CD8-positive, alpha-beta memory T cell (primary cell): ENCODE data around the gene PRKCZ. TPM values are rescaled to one million over a fixed set of nuclear protein-coding genes. Genes with fewer than 3 reads are reported as not detected.
A peak's percentile ranks its signal among the peaks of the same experiment; 100 is the strongest.

Experiments
- CTCF ChIA-PET: fragments of 350-600 bp; sonication (Branson Sonifier 250); formaldehyde crosslinking; loops from one replicate; lab custom pipeline; 2021; ENCODE audit warnings: antibody characterized with exemption; lab: Charles Lee
- POLR2A ChIA-PET: fragments of 350-600 bp; sonication (Branson Sonifier 250); formaldehyde crosslinking; loops from one replicate; lab custom pipeline; 2021; ENCODE audit warnings: antibody characterized with exemption; lab: Charles Lee
- DNase-seq, 5 donors: peaks; one replicate each; pipeline versions ENCODE4 v3.0.0 to v3.0.0-alpha.2; 2020 to 2022; ENCODE audit warnings: mixed read lengths in 1 of 5
- H3K27ac ChIP-seq: one replicate; pipeline ENCODE4 v1.7.0; 2013; ENCODE audit warnings: low read depth, mild to moderate bottlenecking, low read length, moderate library complexity
- H3K27me3 ChIP-seq: 2 replicates; pipeline ENCODE4 v1.7.0; 2013; ENCODE audit warnings: low read length, mild to moderate bottlenecking; ENCODE audit not compliant: insufficient read depth, poor library complexity, severe bottlenecking
- H3K36me3 ChIP-seq: 2 replicates; pipeline ENCODE4 v1.7.0; 2013; ENCODE audit warnings: mild to moderate bottlenecking, low read length, moderate library complexity; ENCODE audit not compliant: insufficient read depth
- H3K4me1 ChIP-seq: 2 replicates; pipeline ENCODE4 v1.7.0; 2013; ENCODE audit warnings: mild to moderate bottlenecking, low read length, moderate library complexity; ENCODE audit not compliant: insufficient read depth
- H3K4me3 ChIP-seq: 2 replicates; pipeline ENCODE4 v1.7.0; 2013; ENCODE audit warnings: mild to moderate bottlenecking, low read length
- H3K9me3 ChIP-seq: 2 replicates; pipeline ENCODE4 v1.7.0; 2013; ENCODE audit warnings: mild to moderate bottlenecking, low read length
- H3K27ac Mint-ChIP-seq, 8 donors: one replicate each; pipeline ENCODE4 v1.8.0; 2020 to 2021; ENCODE audit warnings: mixed read lengths in 8 of 8, mild to moderate bottlenecking in 6 of 8, inconsistent platforms in 3 of 8, moderate library complexity in 3 of 8
- H3K27me3 Mint-ChIP-seq, 2 donors: one replicate each; pipeline ENCODE4 v1.8.0; 2020 to 2021; ENCODE audit warnings: mixed read lengths in 2 of 2, mild to moderate bottlenecking in 1 of 2, moderate library complexity in 1 of 2
- H3K36me3 Mint-ChIP-seq, 3 donors: one replicate each; pipeline ENCODE4 v1.8.0; 2020 to 2021; ENCODE audit warnings: mixed read lengths in 3 of 3, inconsistent platforms in 1 of 3, mild to moderate bottlenecking in 1 of 3
- H3K4me1 Mint-ChIP-seq, 3 donors: one replicate each; pipeline ENCODE4 v1.8.0; 2020 to 2021; ENCODE audit warnings: mixed read lengths in 3 of 3, inconsistent platforms in 1 of 3, mild to moderate bottlenecking in 1 of 3
- H3K4me3 Mint-ChIP-seq, 7 donors: one replicate each; pipeline ENCODE4 v1.8.0; 2020 to 2021; ENCODE audit warnings: mixed read lengths in 7 of 7, mild to moderate bottlenecking in 6 of 7, moderate library complexity in 4 of 7, inconsistent platforms in 2 of 7
- H3K9me3 Mint-ChIP-seq, 5 donors: one replicate each; pipeline ENCODE4 v1.8.0; 2020 to 2022; ENCODE audit warnings: mixed read lengths in 5 of 5, mild to moderate bottlenecking in 3 of 5, moderate library complexity in 2 of 5, inconsistent platforms in 1 of 5
- polyA plus RNA-seq: library from polyadenylated mRNA; unstranded; fragments of 300-500 nt; fragmentation: Illumina TruSeq; gene quantifications from one replicate; pipeline ENCODE4 v1.2.3, GENCODE V29; 2021
- total RNA-seq, 2 experiments: library from RNA; stranded (reverse); gene quantifications; one replicate each; pipeline ENCODE4 v1.2.3, GENCODE V29; 2021

Gene PRKCZ
- total and polyA plus RNA-seq, 3 experiments from 2014 or later = 13.8 to 17.4 (median 15.4) TPM

DNA sequence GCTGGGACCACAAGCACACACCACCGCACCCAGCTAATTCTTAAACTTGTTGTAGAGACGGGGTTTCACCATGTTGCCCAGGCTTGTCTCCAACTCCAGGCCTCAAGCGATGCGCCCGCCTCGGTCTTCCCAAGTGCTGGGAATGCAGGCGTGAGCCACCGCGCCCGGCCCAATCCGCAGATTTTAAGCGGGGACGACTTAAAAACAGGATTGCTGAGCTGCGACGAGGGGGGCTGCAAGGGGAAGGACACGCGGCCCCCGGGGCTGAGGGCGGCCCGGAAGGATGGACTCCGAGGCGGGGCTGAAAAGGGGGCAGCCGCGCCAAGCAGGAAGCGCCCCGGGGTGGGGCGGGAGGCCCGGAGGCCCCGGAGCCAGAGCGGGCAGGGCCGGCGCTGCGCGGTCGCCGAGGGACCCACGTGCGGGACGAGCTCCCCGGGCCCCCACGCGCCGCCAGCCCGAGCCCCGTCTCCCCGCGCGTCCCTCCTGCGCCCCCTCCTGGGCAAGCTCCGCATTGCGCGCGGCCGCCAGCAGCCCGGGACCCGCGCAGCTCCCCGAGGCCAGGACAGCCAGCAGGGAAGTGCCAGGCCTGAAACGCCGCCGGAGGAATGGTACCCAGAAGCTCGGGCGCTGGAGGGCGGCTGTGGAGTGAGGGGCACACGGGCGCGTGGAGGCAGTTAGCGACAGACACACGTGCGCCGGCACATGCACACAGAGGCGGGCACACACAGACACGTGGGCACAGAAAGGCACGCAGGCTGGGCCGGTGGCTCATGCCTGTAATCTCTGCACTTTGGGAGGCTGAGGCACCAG lies 5.5 kb upstream of the PRKCZ start:
- H3K4me3 ChIP-seq = no peak overlapping the region
- no peaks in the 10 kb centered on the region for H3K9me3 Mint-ChIP-seq
- no peaks in the 10 kb centered on the region for H3K27me3 ChIP-seq
- H3K4me1 Mint-ChIP-seq = peaks cover 14 to 26% (median 19%) of the 10 kb centered on the region in 3 donors
- no peaks in the 10 kb centered on the region for H3K9me3 ChIP-seq
- peak overlapping the region; percentile 13 to 65 (median 53) for H3K4me3 Mint-ChIP-seq
- peak; percentile 79 to 84 (median 79) for DNase-seq
- no peak overlapping the region for H3K27ac ChIP-seq
- POLR2A ChIA-PET = no interaction called here
- peaks cover 16% of the 10 kb centered on the region for H3K4me1 ChIP-seq
- CTCF ChIA-PET = interaction anchor here (0.7 to 2.7 kb wide), 31 partner anchors 9 to 430 kb away, joined by 3 to 27 read pairs (median 4); partner anchors contain the start of genes CALML6 and TMEM52
- H3K27me3 Mint-ChIP-seq = peaks cover 4 to 8% of the 10 kb centered on the region in 2 donors
- no peaks in the 10 kb centered on the region for H3K36me3 Mint-ChIP-seq
- H3K36me3 ChIP-seq = no peaks in the 10 kb centered on the region
- peak overlapping the region in 2 of 8 donors; percentile 21 to 29 for H3K27ac Mint-ChIP-seq

DNA sequence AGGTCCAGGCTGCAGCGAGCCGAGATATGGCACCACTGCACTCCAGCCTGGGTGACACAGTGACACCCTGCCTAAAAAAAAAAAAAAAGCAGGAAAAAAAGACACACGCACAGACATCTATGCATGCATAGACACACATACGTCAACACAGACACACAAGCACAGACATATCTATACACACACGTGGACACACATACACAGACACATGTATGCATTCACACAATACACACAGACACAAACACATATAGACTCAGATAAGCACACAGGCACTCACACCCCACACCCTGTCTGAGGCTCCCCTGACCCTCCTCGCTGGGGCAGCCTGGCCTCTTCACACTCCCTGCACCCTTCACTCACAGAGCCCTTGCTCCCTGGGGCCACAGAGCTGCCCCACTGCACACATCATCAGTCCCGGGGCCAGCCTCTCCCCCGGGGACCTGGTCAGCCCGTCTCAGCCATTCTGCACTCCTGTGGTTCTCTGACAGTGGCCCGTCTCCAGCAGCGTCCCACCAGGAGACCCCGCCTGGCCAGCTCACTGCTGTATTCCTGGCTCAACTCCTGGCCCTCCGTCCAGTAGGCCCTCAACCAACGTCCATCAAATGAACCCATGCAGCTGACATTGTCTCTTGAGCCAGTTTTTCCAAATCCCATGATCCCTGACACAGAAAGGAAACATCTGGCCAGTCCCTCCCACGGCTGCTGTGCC lies 4.6 kb upstream of the PRKCZ start:
- Histone ChIP-seq H3K9me3 (no peaks in the 10 kb centered on the region), H3K27ac (no peak overlapping the region), H3K4me3 (no peak overlapping the region), H3K36me3 (no peaks in the 10 kb centered on the region), H3K27me3 (no peaks in the 10 kb centered on the region), H3K4me1 (peaks cover 16% of the 10 kb centered on the region)
- Mint-ChIP-seq H3K4me1 (peaks cover 14 to 26% (median 19%) of the 10 kb centered on the region in 3 donors), H3K27me3 (peaks cover 4 to 8% of the 10 kb centered on the region in 2 donors), H3K27ac (peak overlapping the region in 1 of 8 donors; percentile 92), H3K36me3 (no peaks in the 10 kb centered on the region), H3K4me3 (peak overlapping the region; percentile 13 to 71 (median 34)), H3K9me3 (no peaks in the 10 kb centered on the region)
- POLR2A ChIA-PET = interaction anchor here (1.1 kb wide), 1 partner anchor 11 kb away, joined by 3 read pairs; no protein-coding TSS in a partner anchor
- no peak for DNase-seq
- CTCF ChIA-PET = interaction anchor here (1.1 to 2.7 kb wide), 21 partner anchors 8 to 431 kb away, joined by 3 to 27 read pairs (median 4); partner anchors contain the start of gene CALML6

DNA sequence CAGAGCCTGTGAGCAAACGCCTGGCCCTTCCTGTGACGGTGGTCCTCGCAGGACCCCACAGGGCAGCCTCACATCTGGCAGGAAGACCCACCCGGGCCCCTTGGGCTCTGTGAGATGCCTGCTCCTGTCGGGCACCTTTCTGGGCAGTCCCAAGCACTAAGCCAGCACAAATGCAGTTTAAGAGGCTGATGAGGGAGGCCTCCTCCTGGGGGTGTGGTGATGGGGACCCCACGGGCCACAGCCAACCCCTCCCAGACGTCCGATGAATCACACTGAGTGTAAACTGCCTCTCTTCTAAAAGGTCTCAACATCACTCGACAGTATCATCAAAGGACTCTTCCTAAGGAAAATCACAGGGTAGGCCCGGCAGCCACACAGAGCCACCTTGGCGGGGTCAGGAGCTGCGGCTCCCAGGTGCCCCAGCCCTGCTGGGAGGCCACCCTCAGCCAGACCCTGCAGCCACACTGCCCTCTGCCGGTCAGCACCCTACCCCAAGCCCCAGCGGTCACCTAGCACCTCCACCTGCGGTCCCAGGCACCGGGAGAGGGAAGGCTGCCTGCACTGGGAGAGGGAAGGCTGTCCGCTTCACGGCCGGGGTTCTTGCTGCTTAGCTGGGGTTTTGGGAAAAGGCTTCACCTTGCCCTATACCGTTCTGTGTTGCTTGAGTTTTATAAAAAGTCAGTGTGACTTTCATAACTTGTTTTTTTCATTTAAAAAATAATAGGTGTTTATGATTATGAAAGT lies 3.9 kb upstream of the PRKCZ start:
- no peaks in the 10 kb centered on the region for H3K36me3 Mint-ChIP-seq
- peak overlapping the region in 2 of 7 donors; percentile 5 to 10 for H3K4me3 Mint-ChIP-seq
- Histone ChIP-seq H3K4me3 (no peak overlapping the region), H3K36me3 (no peaks in the 10 kb centered on the region), H3K9me3 (no peaks in the 10 kb centered on the region), H3K4me1 (peaks cover 21% of the 10 kb centered on the region), H3K27ac (no peak overlapping the region), H3K27me3 (no peaks in the 10 kb centered on the region)
- peak in 1 of 5 donors; percentile 33 for DNase-seq
- H3K27me3 Mint-ChIP-seq = peaks cover 4 to 8% of the 10 kb centered on the region in 2 donors
- POLR2A ChIA-PET = interaction anchor here (1.1 kb wide), 1 partner anchor 10 kb away, joined by 3 read pairs; no protein-coding TSS in a partner anchor
- peaks cover 14 to 27% (median 19%) of the 10 kb centered on the region in 3 donors for H3K4me1 Mint-ChIP-seq
- CTCF ChIA-PET = interaction anchor here (1.7 to 2.7 kb wide), 2 partner anchors 85 to 102 kb away, joined by 11 to 27 read pairs; no protein-coding TSS in a partner anchor
- H3K9me3 Mint-ChIP-seq = no peaks in the 10 kb centered on the region
- no peak overlapping the region for H3K27ac Mint-ChIP-seq

DNA sequence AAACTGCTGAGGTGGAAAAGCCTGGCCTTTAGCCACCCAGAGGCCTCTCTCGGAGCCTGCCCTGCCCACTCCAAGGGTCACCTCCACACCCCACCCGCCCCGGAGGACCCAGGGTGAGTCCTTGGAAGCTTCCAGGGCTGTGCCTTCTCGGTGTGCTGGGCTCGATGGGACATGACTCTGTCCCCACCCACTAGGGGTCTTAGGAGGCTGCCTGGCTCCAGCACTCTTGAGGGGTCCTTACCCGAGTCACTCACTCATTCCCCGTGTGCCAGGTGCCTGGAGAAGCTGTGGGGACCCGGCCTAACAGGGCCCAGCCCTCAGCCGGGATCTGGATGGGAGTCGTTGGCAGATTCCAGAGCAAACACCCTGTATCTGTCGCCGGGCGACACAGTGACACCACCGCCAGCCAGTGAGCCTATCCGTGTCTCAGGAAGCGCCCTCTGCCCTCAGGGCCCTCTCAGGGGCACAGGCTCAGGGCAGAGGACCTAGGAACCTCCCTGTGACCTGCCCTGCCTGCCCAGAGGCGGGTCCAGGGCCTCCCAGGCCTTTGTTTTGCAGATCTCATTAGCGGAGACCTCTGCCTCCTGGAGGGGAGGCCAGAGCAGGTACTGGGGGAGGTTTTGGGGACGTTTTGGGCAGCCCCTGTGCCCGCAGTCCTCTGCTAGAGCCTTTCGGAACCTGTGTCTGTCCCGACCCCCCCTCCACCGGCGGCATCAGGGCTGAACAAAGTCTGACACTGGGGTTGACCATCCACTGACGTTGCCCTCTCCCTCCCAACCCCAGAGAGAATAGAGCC lies 3.1 kb upstream of the PRKCZ start:
- H3K27me3 Mint-ChIP-seq = peaks cover 6 to 8% of the 10 kb centered on the region in 2 donors
- H3K4me1 ChIP-seq = peaks cover 25% of the 10 kb centered on the region
- H3K4me3 ChIP-seq = no peak overlapping the region
- POLR2A ChIA-PET = interaction anchor here (1.1 kb wide), 1 partner anchor 9 kb away, joined by 3 read pairs; no protein-coding TSS in a partner anchor
- no peaks in the 10 kb centered on the region for H3K36me3 ChIP-seq
- no peaks in the 10 kb centered on the region for H3K36me3 Mint-ChIP-seq
- H3K4me1 Mint-ChIP-seq = peaks cover 14 to 31% (median 19%) of the 10 kb centered on the region in 3 donors
- H3K9me3 Mint-ChIP-seq = no peaks in the 10 kb centered on the region
- H3K27ac ChIP-seq = no peak overlapping the region
- no peaks in the 10 kb centered on the region for H3K9me3 ChIP-seq
- DNase-seq = no peak
- H3K27ac Mint-ChIP-seq = no peak overlapping the region
- CTCF ChIA-PET = no interaction called here
- H3K4me3 Mint-ChIP-seq = peak overlapping the region in 2 of 7 donors; percentile 10 to 66
- H3K27me3 ChIP-seq = no peaks in the 10 kb centered on the region

DNA sequence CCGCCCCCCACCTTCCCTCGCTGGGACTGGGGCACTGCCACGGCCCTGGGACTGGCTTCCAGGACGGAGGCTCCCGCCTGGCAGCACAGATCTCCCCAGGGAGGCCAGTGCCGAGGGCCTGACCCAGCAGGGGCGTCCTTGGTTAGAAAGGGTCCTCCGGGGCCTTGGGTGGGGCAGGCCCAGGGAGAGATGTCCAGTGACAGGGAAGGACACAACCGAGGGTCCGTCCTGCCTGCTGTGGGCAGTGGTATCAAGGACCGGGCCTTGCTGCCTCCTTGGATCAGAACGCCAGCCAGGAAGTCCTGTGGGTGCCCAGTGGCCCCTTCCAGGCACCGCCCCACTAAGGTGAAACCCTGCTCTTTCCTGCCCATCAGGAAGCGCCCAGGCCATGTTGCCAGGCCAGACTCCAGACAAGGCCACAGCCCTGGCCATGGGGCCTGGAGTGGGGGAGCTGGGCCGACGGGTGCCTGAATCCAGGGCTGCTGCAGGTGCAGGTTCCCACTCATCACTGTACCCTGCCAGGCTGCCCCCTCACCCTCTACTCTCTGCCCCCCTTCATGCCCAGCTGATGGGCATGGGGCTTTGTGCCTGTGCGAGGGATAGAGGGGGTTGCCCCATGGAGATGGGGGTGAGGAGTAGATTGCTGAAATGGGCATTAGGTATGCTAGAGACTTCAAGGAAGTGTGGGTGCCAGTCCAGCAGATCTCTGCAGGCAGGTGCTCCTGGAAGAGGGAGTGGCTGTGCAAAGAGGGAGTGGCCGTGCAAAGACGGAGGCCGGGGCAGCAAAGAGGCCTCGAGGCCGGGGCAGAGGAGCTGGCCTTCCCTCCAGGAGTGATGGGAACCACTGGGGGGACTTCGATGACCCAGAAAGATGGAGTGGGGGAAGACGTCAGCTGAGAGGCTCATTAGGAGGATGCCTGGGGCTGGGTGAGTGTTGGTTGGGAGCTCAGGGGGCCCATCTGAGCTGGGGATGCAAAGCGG lies 2.2 kb upstream of the PRKCZ start:
- Mint-ChIP-seq H3K4me3 (peak overlapping the region; percentile 44 to 91 (median 79)), H3K4me1 (peaks cover 17 to 40% (median 19%) of the 10 kb centered on the region in 3 donors), H3K36me3 (no peaks in the 10 kb centered on the region), H3K27ac (peak overlapping the region in 4 of 8 donors; percentile 36 to 77 (median 70)), H3K27me3 (peaks cover 6 to 8% of the 10 kb centered on the region in 2 donors), H3K9me3 (no peaks in the 10 kb centered on the region)
- H3K4me1 ChIP-seq = peaks cover 25% of the 10 kb centered on the region
- no peak overlapping the region for H3K27ac ChIP-seq
- H3K9me3 ChIP-seq = no peaks in the 10 kb centered on the region
- DNase-seq = no peak
- POLR2A ChIA-PET = no interaction called here
- H3K4me3 ChIP-seq = no peak overlapping the region
- H3K36me3 ChIP-seq = no peaks in the 10 kb centered on the region
- H3K27me3 ChIP-seq = no peaks in the 10 kb centered on the region
- CTCF ChIA-PET = interaction anchor here (1.2 kb wide), 1 partner anchor 104 kb away, joined by 3 read pairs; no protein-coding TSS in a partner anchor

GRCh38 chr1:2049225-2049717 lies 940 bp upstream of the PRKCZ start:
- Histone ChIP-seq H3K36me3 (no peaks in the 10 kb centered on the region), H3K4me1 (peaks cover 25% of the 10 kb centered on the region), H3K27ac (peak overlapping the region; percentile 43), H3K4me3 (peak overlapping the region; percentile 70), H3K9me3 (no peaks in the 10 kb centered on the region), H3K27me3 (no peaks in the 10 kb centered on the region)
- Mint-ChIP-seq H3K36me3 (no peaks in the 10 kb centered on the region), H3K27ac (peak overlapping the region in 7 of 8 donors; percentile 12 to 86 (median 68)), H3K9me3 (no peaks in the 10 kb centered on the region), H3K4me1 (peaks cover 13 to 43% (median 15%) of the 10 kb centered on the region in 3 donors), H3K4me3 (peak overlapping the region; percentile 66 to 90 (median 79)), H3K27me3 (peaks cover 6 to 8% of the 10 kb centered on the region in 2 donors)
- no peak for DNase-seq
- ChIA-PET CTCF (interaction anchor here (1.2 kb wide), 1 partner anchor 105 kb away, joined by 3 read pairs; no protein-coding TSS in a partner anchor), POLR2A (interaction anchor here (1.1 kb wide), 1 partner anchor 100 kb away, joined by 3 read pairs; no protein-coding TSS in a partner anchor)
